Thyroid gland (tissue), 4 donors: ENCODE measurements around the gene OBP2B.

ENCODE experiments used
- POLR2A ChIP-seq, 2 donors: fragments of 450-650 bp; IDR thresholded peaks; one replicate each; pipeline ENCODE4 v1.6.1; 2017; ENCODE audit warnings: antibody characterized with exemption in 2 of 2, mild to moderate bottlenecking in 2 of 2, moderate library complexity in 1 of 2
- TF ChIP-seq, protein P1 (sequence below), 6 experiments: fragments of 200-600 bp in 3 of 6; fragments of 450-650 bp in 3 of 6; sonication (generic) in 3 of 6; IDR thresholded peaks; one replicate each; pipeline ENCODE4 v1.5.1; 2016 to 2019; ENCODE audit warnings: antibody characterized with exemption in 6 of 6, mild to moderate bottlenecking in 2 of 6, inconsistent platforms in 1 of 6, moderate library complexity in 1 of 6

DNA sequence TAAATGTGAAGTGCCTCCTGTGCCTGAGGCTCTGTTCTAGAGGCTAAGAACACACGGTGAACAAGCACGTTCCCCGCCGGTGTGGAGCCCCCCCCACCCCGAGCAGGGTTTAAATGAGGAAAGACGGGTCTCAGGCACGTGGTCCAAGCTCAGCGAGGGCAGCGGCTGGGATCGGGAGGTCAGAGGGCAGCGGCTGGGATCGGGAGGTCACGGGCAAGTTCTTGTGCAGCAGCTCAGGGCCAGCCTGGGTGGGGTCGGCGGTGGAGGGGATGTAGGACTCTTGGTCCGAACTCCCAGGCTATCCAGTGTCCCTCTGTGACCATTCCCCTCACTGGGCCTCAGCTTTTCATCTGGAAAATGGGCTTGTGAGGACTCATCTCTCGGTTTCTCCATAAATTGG lies 42.7 kb downstream of the OBP2B start:
- TF ChIP-seq, protein P1, sequence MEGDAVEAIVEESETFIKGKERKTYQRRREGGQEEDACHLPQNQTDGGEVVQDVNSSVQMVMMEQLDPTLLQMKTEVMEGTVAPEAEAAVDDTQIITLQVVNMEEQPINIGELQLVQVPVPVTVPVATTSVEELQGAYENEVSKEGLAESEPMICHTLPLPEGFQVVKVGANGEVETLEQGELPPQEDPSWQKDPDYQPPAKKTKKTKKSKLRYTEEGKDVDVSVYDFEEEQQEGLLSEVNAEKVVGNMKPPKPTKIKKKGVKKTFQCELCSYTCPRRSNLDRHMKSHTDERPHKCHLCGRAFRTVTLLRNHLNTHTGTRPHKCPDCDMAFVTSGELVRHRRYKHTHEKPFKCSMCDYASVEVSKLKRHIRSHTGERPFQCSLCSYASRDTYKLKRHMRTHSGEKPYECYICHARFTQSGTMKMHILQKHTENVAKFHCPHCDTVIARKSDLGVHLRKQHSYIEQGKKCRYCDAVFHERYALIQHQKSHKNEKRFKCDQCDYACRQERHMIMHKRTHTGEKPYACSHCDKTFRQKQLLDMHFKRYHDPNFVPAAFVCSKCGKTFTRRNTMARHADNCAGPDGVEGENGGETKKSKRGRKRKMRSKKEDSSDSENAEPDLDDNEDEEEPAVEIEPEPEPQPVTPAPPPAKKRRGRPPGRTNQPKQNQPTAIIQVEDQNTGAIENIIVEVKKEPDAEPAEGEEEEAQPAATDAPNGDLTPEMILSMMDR (IDR thresholded peaks at IDR 0.05): no peak
- TF ChIP-seq POLR2A (IDR thresholded peaks at IDR 0.05): no peak
